ENCODE data around the gene ATF3. TPM values are rescaled to one million over a fixed set of nuclear protein-coding genes. Genes with fewer than 3 reads are reported as not detected.

ATF3 gene
- total RNA-seq, 1 donor from 2014 or later = 16.8 TPM

GRCh38 chr1:212647004-212647403 lies 38.4 kb downstream of the ATF3 start:
- ATAC-seq (ENCODE audit: low read depth) = no peak
- TF ChIP-seq CTCF (IDR thresholded peaks at IDR 0.05) = no peak
- intact Hi-C loops (cut with micrococcal nuclease) = no loop called here
- no peak for DNase-seq
- H3K27ac Mint-ChIP-seq = no peak overlapping the region
- H3K9me3 Mint-ChIP-seq = no peaks in the 10 kb centered on the region
- no peak overlapping the region for H3K4me3 Mint-ChIP-seq
- POLR2A ChIA-PET = interaction anchor here (0.5 kb wide), 1 partner anchor 361 kb away, joined by 3 read pairs; no protein-coding TSS in a partner anchor
- peaks cover 3% of the 10 kb centered on the region for H3K27me3 Mint-ChIP-seq
- no peaks in the 10 kb centered on the region for H3K4me1 Mint-ChIP-seq
- CTCF ChIA-PET = interaction anchor here (0.9 kb wide), 1 partner anchor 170 kb away, joined by 3 read pairs; no protein-coding TSS in a partner anchor
- H3K36me3 Mint-ChIP-seq (ENCODE audit: low read depth) = no peaks in the 10 kb centered on the region

GRCh38 chr1:212648431-212648830 lies 39.9 kb downstream of the ATF3 start:
- Mint-ChIP-seq H3K4me1 (no peaks in the 10 kb centered on the region), H3K27me3 (peaks cover 3% of the 10 kb centered on the region), H3K36me3 (ENCODE audit: low read depth) (no peaks in the 10 kb centered on the region), H3K4me3 (no peak overlapping the region), H3K27ac (no peak overlapping the region), H3K9me3 (no peaks in the 10 kb centered on the region)
- CTCF ChIA-PET = interaction anchor here (0.9 to 1.4 kb wide), 2 partner anchors 17 to 169 kb away, joined by 3 to 4 read pairs; no protein-coding TSS in a partner anchor
- DNase-seq (no peak), ATAC-seq (ENCODE audit: low read depth) (no peak)
- TF ChIP-seq CTCF (IDR thresholded peaks at IDR 0.05) = no peak
- intact Hi-C loops (cut with micrococcal nuclease) = no loop called here
- POLR2A ChIA-PET = no interaction called here

- Mint-ChIP-seq H3K9me3 (no peaks in the 10 kb centered on the region), H3K36me3 (ENCODE audit: low read depth) (no peaks in the 10 kb centered on the region), H3K4me1 (no peaks in the 10 kb centered on the region), H3K4me3 (no peak overlapping the region), H3K27ac (no peak overlapping the region), H3K27me3 (peaks cover 5% of the 10 kb centered on the region)
- no peak for TF ChIP-seq CTCF (IDR thresholded peaks at IDR 0.05)
- CTCF ChIA-PET = interaction anchor here (0.9 to 1.4 kb wide), 2 partner anchors 16 to 170 kb away, joined by 3 to 4 read pairs; no protein-coding TSS in a partner anchor
- POLR2A ChIA-PET = no interaction called here
- intact Hi-C loops (cut with micrococcal nuclease) = no loop called here
- DNase-seq (no peak), ATAC-seq (ENCODE audit: low read depth) (no peak)
Measured at GRCh38 chr1:212649020-212649419, 40.5 kb downstream of the ATF3 start.

GRCh38 chr1:212650228-212650627 lies 41.7 kb downstream of the ATF3 start:
- H3K36me3 Mint-ChIP-seq (ENCODE audit: low read depth) = no peaks in the 10 kb centered on the region
- no peak for ATAC-seq (ENCODE audit: low read depth)
- H3K27me3 Mint-ChIP-seq = peaks cover 12% of the 10 kb centered on the region
- H3K27ac Mint-ChIP-seq = no peak overlapping the region
- ChIA-PET CTCF (no interaction called here), POLR2A (interaction anchor here (0.6 kb wide), 1 partner anchor 141 kb away, joined by 5 read pairs; no protein-coding TSS in a partner anchor)
- DNase-seq = no peak
- no peaks in the 10 kb centered on the region for H3K4me1 Mint-ChIP-seq
- no peak for TF ChIP-seq CTCF (IDR thresholded peaks at IDR 0.05)
- no peak overlapping the region for H3K4me3 Mint-ChIP-seq
- H3K9me3 Mint-ChIP-seq = no peaks in the 10 kb centered on the region
- intact Hi-C loops (cut with micrococcal nuclease) = no loop called here

- intact Hi-C loops (cut with micrococcal nuclease) = no loop called here
- H3K27ac Mint-ChIP-seq = no peak overlapping the region
- peaks cover 9% of the 10 kb centered on the region for H3K27me3 Mint-ChIP-seq
- H3K4me3 Mint-ChIP-seq = no peak overlapping the region
- ChIA-PET POLR2A (no interaction called here), CTCF (interaction anchor here (0.7 kb wide), 1 partner anchor 21 kb away, joined by 3 read pairs; no protein-coding TSS in a partner anchor)
- DNase-seq (no peak), ATAC-seq (ENCODE audit: low read depth) (no peak)
- H3K9me3 Mint-ChIP-seq = no peaks in the 10 kb centered on the region
- no peaks in the 10 kb centered on the region for H3K36me3 Mint-ChIP-seq (ENCODE audit: low read depth)
- no peak for TF ChIP-seq CTCF (IDR thresholded peaks at IDR 0.05)
- no peaks in the 10 kb centered on the region for H3K4me1 Mint-ChIP-seq
Measured at GRCh38 chr1:212651521-212651920, 43.0 kb downstream of the ATF3 start.

All from activated B cell treated with CpG ODN at 0.5 μM for 24 hours (primary cell).